ENCODE measurements around the gene EEF1AKMT2.

DNA sequence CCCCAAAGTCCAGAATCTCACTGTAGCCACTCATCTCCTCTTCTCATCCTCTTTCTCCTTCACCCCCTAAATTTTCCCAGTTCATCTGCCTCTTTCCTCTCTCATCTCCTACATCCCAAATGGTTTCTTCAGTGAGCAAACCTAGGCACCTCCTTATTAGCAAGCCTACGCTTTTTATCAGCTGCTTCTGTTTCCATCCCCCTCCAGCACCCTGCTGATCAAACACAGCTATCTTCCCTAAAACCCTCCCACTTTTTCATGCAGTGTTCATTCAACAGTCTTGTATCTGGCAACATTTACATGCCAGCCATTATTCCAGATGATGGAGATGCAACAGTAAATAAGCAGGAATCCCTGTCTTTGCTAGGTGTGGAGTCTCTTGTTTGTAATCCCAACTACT lies 6.7 kb upstream of the EEF1AKMT2 start:
- TF ChIP-seq EP300 (IDR thresholded peaks at IDR 0.05; ENCODE audit: borderline replicate concordance) (no peak), NFIC (IDR thresholded peaks at IDR 0.05) (no peak), TAF1 (IDR thresholded peaks at IDR 0.05; ENCODE audit: low read depth) (no peak), TCF12 (IDR thresholded peaks at IDR 0.05; ENCODE audit: low read depth) (no peak), ZBTB7A (IDR thresholded peaks at IDR 0.05; ENCODE audit: low read depth) (no peak), YY1 (IDR thresholded peaks at IDR 0.05; ENCODE audit: low read depth) (no peak), CEBPB (IDR thresholded peaks at IDR 0.05) (no peak)
- TF ChIP-seq, protein P1, sequence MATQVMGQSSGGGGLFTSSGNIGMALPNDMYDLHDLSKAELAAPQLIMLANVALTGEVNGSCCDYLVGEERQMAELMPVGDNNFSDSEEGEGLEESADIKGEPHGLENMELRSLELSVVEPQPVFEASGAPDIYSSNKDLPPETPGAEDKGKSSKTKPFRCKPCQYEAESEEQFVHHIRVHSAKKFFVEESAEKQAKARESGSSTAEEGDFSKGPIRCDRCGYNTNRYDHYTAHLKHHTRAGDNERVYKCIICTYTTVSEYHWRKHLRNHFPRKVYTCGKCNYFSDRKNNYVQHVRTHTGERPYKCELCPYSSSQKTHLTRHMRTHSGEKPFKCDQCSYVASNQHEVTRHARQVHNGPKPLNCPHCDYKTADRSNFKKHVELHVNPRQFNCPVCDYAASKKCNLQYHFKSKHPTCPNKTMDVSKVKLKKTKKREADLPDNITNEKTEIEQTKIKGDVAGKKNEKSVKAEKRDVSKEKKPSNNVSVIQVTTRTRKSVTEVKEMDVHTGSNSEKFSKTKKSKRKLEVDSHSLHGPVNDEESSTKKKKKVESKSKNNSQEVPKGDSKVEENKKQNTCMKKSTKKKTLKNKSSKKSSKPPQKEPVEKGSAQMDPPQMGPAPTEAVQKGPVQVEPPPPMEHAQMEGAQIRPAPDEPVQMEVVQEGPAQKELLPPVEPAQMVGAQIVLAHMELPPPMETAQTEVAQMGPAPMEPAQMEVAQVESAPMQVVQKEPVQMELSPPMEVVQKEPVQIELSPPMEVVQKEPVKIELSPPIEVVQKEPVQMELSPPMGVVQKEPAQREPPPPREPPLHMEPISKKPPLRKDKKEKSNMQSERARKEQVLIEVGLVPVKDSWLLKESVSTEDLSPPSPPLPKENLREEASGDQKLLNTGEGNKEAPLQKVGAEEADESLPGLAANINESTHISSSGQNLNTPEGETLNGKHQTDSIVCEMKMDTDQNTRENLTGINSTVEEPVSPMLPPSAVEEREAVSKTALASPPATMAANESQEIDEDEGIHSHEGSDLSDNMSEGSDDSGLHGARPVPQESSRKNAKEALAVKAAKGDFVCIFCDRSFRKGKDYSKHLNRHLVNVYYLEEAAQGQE (IDR thresholded peaks at IDR 0.05; ENCODE audit: low read depth), result no peak
